ENCODE data around the gene GRIN2A. TPM values are rescaled to one million over a fixed set of nuclear protein-coding genes. Genes with fewer than 3 reads are reported as not detected.

The GRIN2A gene
- total RNA-seq, 1 donor from 2014 or later: 7.8 TPM

DNA sequence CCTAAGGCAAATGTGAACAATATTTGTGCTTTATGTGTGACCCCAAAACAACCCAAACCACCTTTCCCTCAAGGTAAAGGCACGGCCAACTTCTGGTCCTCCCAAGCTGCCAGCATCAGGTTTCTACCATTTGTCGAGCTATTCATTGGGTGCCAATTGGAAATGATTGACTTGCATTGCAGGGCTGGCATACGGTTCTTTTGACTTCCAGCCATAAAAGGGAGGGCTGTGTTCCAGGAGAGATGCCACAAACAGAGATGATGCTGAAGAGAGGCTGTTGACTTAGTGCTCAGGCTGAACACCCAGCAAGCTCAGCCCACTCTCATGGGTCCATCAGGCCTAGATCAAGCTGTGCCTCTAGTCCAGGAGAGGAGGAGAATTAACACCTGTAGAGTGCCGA lies 252.4 kb downstream of the GRIN2A start:
- Histone ChIP-seq H3K9me3 (no peaks in the 10 kb centered on the region), H3K36me3 (no peaks in the 10 kb centered on the region), H3K4me3 (no peak overlapping the region), H3K27ac (no peak overlapping the region), H3K27me3 (no peaks in the 10 kb centered on the region), H3K4me1 (peaks cover 0 to 5% of the 10 kb centered on the region in 2 donors)
- no peak for TF ChIP-seq CTCF (IDR thresholded peaks at IDR 0.05)
- intact Hi-C loops (cut with DNase I): loop anchor here (10.0 kb wide), 1 partner anchor 255 kb away; the partner anchor contains the start of gene GRIN2A
- no peak for DNase-seq (ENCODE audit: low spot score in 2 of 2)

DNA sequence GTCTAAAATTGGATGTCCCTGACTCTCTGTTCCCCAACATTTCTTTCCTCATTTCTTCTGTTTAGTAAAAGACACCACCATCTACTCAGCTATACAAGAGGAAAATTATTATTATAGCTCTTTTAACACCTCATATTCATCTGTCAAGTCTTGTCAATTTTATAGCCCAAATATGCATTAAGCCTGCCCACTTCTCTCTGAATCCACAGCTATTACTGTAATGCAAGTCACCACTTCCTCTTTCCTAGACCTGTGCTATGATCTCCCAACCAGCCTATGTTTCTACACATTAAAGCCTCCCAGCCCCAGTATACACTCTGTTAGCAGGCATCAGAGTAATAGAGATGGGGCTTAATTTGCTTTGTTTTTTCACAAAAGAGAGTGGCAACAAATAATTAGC lies 252.9 kb downstream of the GRIN2A start:
- intact Hi-C loops (cut with DNase I): loop anchor here (10.0 kb wide), 1 partner anchor 255 kb away; the partner anchor contains the start of gene GRIN2A
- no peak for TF ChIP-seq CTCF (IDR thresholded peaks at IDR 0.05)

DNA sequence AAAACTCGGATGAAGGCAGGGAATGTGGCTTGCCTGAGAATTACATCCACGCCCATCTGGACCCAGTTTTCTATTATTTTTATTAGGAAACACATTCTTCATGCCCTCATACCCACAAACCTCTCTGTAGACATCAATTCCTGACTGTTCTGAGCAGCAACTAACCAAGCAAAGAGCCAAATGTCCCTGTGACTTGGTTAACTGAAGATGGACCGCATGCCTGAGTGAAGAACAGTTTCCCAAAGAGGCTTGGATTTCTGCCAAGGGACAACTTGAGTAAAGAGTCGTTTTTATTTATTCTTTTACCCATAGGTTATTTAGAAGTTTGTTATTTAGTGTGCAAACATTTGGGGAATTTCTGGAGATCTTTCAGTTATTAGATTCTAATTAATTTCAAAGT lies 259.8 kb downstream of the GRIN2A start:
- intact Hi-C loops (cut with DNase I): loop anchor here (10.0 kb wide), 1 partner anchor 262 kb away; the partner anchor contains the start of gene GRIN2A
- TF ChIP-seq CTCF (IDR thresholded peaks at IDR 0.05): no peak
- Histone ChIP-seq H3K27ac (no peak overlapping the region), H3K27me3 (no peaks in the 10 kb centered on the region), H3K4me1 (no peaks in the 10 kb centered on the region), H3K4me3 (no peak overlapping the region), H3K9me3 (no peaks in the 10 kb centered on the region), H3K36me3 (no peaks in the 10 kb centered on the region)
- DNase-seq (ENCODE audit: low spot score in 2 of 2): no peak

More for the DNA sequence above, 252.9 kb downstream of the GRIN2A start:
- Histone ChIP-seq H3K27me3 (no peaks in the 10 kb centered on the region), H3K27ac (no peak overlapping the region), H3K4me3 (no peak overlapping the region), H3K4me1 (peaks cover 0 to 5% of the 10 kb centered on the region in 2 donors), H3K36me3 (no peaks in the 10 kb centered on the region), H3K9me3 (no peaks in the 10 kb centered on the region)
- DNase-seq (ENCODE audit: low spot score in 2 of 2): no peak

- intact Hi-C loops (cut with DNase I): loop anchor here (10.0 kb wide), 1 partner anchor 263 kb away; the partner anchor contains the start of gene GRIN2A
- Histone ChIP-seq H3K4me1 (no peaks in the 10 kb centered on the region), H3K27me3 (no peaks in the 10 kb centered on the region), H3K4me3 (no peak overlapping the region), H3K36me3 (no peaks in the 10 kb centered on the region), H3K9me3 (no peaks in the 10 kb centered on the region), H3K27ac (no peak overlapping the region)
- no peak for DNase-seq (ENCODE audit: low spot score in 2 of 2)
- no peak for TF ChIP-seq CTCF (IDR thresholded peaks at IDR 0.05)
These were observed 260.2 kb downstream of the GRIN2A start for GRCh38 chr16:9921997-9922396.

GRCh38 chr16:9919460-9919859 lies 262.8 kb downstream of the GRIN2A start:
- Histone ChIP-seq H3K4me3 (no peak overlapping the region), H3K27ac (no peak overlapping the region), H3K27me3 (no peaks in the 10 kb centered on the region), H3K4me1 (peaks cover 0 to under 1% of the 10 kb centered on the region in 2 donors), H3K9me3 (no peaks in the 10 kb centered on the region), H3K36me3 (no peaks in the 10 kb centered on the region)
- TF ChIP-seq CTCF (IDR thresholded peaks at IDR 0.05): no peak
- intact Hi-C loops (cut with DNase I): no loop called here
- DNase-seq (ENCODE audit: low spot score in 2 of 2): no peak

- Histone ChIP-seq H3K27ac (no peak overlapping the region), H3K9me3 (no peaks in the 10 kb centered on the region), H3K36me3 (no peaks in the 10 kb centered on the region), H3K4me1 (peaks cover 6 to 7% of the 10 kb centered on the region in 2 donors), H3K4me3 (no peak overlapping the region), H3K27me3 (no peaks in the 10 kb centered on the region)
- no peak for DNase-seq (ENCODE audit: low spot score in 2 of 2)
- TF ChIP-seq CTCF (IDR thresholded peaks at IDR 0.05): no peak
- intact Hi-C loops (cut with DNase I): no loop called here
These were observed 264.5 kb downstream of the GRIN2A start for GRCh38 chr16:9917691-9918090.
